ENCODE data around the gene TEX261.
"Not testable (repeated sequence)": the region's sequence is repeated elsewhere in the genome, so short reads cannot be mapped to it uniquely, and the experiment has no call there.

Gene TEX261

DNA sequence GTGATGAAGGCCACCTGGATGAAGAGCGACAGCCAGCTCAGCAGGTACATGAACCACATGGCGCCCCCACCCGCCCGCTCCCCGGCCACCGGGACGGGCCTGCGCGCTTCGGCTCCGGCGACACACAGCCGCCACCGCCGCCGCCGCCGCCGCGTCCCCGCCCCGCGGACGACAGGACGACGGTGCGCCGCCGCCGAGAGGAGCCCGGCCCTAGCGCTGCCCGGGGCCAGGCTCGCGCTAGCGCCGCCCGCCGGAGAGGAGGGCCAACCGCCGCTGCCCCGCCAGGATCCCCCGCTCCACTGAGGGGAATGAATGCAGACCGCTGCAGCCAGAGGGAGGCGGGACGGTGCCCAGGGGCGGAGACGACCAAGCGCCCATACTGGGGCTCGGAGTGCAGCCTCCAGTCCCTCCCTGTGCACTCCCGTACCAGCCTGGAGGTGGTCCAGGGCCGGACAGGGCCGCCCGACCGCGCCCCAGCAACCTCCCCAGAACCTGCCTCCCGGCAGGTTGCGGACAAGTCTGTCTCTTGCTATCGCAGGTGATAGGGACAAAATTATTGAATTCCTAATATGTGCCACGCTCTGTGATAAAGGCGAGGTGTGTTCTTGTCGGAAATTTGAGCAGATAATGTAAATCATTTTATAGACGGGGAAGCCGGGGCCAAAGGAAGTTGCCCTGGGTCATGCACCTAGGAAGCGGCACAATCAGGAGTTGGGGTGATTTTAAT is at the start of gene TEX261:
Gene TEX261 (minus strand): TSS at position 175 of the 727 bp plus-strand sequence. CDS start 116 bp downstream, at position 59.
- peak; percentile 76 for DNase-seq

DNA sequence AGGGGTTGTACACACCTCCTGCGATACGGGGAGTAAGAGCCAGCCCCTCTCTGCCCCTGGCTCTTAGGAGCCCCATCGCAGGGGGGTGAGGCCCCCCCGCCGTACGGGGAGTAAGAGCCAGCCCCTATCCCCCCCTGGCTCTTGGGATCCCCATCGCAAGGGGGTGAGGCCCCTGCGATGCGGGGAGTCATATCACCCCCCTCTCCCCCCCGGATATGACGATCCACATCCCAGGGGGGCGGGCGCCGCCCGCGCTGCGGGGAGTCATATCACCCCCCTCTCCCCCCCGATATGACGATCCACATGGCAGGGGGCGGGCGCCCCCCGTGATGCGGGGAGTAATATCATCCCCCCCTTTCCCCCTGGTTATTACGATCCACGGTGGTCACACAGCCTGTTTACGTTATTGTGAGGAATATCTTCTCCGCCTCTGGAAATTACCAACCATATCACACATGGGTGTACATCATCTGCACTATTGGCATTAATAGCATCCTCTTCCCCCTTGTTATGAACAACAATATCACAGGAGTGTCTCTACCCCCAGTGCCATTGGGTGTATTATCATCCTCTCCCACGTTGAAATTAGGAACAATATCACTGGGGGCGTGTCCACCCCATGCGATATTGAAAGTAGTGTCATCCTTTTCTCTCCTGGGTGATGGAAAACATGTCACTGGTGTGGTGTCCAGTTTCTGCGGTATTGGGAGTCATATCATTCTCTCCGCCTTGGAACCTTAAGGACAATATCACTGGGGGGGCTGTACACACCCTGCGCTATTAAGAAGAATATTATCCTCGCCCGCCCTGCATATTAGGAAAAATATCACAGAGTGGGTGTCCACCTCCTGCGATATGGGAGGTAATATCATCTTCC is 49.1 kb upstream of the TEX261 start:
- no peak for DNase-seq

DNA sequence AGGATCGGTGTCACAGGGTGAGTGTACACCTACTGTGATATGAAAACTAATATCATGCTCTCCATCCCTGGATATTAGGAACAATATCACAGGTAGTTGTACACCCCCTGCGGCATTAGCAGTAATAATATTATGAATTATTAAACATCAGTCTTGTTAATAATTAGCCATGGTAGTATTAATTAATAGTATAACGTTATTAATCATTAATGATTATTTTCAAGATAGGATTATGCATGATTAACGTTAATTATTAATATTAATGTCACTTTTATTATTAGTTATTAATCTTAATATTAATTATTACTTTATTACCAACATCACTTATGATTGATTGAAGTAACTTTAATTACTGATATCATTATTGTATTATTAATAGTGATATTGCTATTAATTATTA is 47.6 kb upstream of the TEX261 start:
- DNase-seq, result no peak

GRCh38 chr2:71036296-71036695 is 41.6 kb upstream of the TEX261 start:
- DNase-seq, result not testable (repeated sequence)

GRCh38 chr2:71023553-71024243 is 29.0 kb upstream of the TEX261 start:
- not testable (repeated sequence) for DNase-seq

DNA sequence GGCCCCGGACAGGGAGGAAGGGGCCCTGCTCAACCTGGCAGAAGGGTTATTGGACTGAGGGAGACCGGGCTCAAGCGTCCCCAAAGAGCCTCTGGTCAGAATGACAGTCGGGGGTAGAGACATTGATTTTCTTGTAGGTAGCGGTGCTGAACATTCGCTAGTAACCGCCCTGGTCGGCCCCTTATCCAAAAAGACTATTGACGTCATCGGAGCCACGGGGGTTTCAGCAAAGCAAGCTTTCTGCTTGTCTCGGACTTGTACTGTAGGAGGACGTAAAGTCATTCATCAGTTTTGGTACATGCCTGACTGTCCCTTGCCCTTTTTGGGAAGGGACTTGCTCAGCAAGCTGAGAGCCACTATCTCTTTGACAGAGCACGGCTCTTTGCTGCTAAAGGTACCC is 26.7 kb upstream of the TEX261 start:
- not testable (repeated sequence) for DNase-seq

- DNase-seq, result not testable (repeated sequence)
Observed at GRCh38 chr2:71019989-71020388, 25.3 kb upstream of the TEX261 start.

DNA sequence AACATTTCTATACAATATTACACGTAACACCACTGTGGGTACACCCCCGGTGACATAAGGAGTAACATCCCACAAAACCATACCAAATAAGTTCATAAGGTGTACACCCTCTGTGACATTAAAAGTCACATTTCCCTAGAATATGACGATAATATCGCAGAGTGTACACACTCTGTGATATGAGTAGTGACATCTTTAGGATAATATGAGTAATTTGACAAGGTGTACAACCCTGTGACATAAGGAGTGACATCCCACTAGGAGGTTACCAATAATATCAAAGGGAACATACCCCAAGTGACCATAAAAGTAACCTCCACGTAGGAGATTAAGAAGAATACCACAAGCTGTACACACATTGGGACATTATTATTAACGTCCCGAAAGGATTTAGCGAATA is 24.0 kb upstream of the TEX261 start:
- no peak for DNase-seq

- DNase-seq, result not testable (repeated sequence)
Observed at GRCh38 chr2:71011786-71012185, 17.1 kb upstream of the TEX261 start.

DNA sequence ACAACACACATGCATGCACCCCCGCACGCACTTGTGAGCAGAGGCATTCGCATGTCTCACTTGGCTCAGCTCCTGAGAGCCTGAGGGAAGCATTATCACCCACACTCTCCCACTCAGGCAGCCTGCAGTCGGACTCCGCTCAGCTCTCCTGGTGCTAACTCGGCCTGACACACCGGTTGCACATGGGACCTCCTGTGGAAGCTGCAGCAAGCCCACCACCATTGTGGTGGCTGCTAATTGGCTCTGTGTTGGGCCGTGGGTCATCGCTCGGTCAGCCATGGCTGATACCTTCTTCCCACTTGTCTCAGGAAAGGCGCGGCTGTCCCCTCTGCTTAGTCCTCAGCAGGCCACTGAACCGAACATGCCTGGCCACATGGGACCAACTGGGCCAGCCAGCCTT is 13.7 kb upstream of the TEX261 start:
- no peak for DNase-seq

DNA sequence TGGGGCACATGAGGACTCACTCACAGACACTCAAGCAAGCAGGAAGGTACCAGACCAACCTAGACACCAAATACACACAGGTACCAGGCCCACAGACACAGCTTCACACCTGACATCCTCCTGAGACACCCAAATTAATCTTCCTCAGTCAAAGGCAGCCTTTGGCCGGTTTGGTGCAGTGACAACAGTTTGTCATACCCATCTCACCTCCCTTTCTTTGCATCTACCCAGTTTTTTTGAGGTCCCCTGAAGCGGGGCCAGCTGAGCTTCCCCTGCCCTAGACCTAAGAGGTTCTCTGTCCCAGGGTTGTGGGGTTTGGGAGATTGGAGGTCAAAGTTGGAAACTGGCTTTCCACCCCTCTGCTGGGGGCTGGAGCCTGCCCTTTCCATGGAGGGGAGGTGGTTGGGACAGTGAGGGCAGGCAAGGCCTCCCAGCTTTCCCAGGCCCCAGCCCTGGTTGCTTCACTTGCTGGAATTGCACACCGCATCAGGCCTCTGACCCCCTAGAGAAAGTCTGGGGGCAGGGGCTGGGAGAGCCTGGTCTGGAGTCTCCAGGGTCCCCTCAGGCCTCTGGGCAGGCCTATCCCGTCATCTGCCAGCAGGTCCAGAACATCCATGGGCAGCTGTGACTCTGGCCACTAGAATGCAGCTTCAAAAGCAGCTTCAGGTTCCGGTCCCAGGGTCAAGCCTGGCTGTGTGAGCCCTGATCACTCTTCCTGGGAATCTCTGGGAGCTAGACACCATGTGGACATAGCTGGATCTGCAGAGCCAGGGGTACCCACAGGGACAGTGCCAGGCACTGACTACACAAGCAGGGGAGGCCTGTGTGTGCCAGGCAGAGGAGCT is 12.5 kb upstream of the TEX261 start:
- no peak for DNase-seq

GRCh38 chr2:71006323-71006722 is 11.7 kb upstream of the TEX261 start:
- no peak for DNase-seq

- no peak for DNase-seq
Observed at GRCh38 chr2:71005271-71006202, 10.9 kb upstream of the TEX261 start.

GRCh38 chr2:71004857-71005256 is 10.2 kb upstream of the TEX261 start:
- no peak for DNase-seq

- no peak for DNase-seq
Observed at GRCh38 chr2:71003966-71004755, 9.5 kb upstream of the TEX261 start.

DNA sequence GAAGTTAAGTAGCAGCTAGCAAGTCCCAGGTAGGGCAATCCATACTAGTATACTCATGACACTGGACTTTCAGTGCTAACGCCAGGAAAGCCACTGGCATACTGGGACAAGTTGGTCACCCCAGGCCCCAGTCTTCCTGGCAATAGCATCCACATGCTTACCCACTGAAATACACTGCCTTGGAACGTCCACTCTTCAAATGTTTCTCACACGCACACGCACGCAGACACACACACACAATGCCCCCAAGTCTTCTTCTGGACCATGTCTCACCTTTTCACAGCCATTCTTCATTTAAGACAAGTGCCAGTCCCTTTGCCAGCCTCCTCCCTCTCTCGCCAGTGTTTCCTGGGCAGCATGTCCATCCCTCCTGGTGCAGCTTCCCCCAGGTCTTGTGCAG is 8.7 kb upstream of the TEX261 start:
- DNase-seq, result no peak

GRCh38 chr2:71001981-71002570 is 7.4 kb upstream of the TEX261 start:
- DNase-seq, result peak; percentile 44

DNA sequence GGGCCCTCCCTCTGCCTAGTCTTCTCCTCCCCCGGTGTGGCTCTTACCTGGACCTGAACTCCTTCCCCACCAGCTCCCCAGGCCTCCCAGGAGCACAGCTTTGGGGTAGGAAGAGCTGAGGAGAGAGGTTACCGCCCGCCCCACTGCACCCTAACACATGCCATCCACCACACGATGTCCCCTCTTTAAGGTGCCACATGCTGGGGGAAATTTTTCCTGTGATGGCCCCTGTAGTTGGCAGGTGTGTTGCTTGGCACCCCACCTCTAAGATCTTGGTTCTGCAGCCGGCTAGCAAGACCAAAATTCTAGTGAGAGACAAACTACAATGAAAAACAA is 6.9 kb upstream of the TEX261 start:
- no peak for DNase-seq

GRCh38 chr2:71000780-71001591 is 6.3 kb upstream of the TEX261 start:
- peak; percentile 11 for DNase-seq

Measured in DMS79 treated with DMSO at 0.1 percent for 48 hours (cell line).